ENCODE data around the gene ORC3.
"Not testable (repeated sequence)": the region's sequence is repeated elsewhere in the genome, so short reads cannot be mapped to it uniquely, and the experiment has no call there.

GRCh38 chr6:87613018-87613417, 23.1 kb downstream of the ORC3 start:
- not testable (repeated sequence) for TF ChIP-seq CTCF, POLR2A (IDR thresholded peaks at IDR 0.05)

Data from right lobe of liver (tissue), 4 donors.